ENCODE data around the gene ZNF629.

GRCh38 chr16:30785126-30786106, 1.6 kb downstream of the ZNF629 start:
- TF ChIP-seq RAD21 (IDR thresholded peaks at IDR 0.05; ENCODE audit: low read length) (no peak), POLR2AphosphoS5 (IDR thresholded peaks at IDR 0.05; ENCODE audit: low read depth, low read length) (no peak), CTCF (IDR thresholded peaks at IDR 0.05) (no peak), SMC3 (IDR thresholded peaks at IDR 0.05; ENCODE audit: low read depth, low read length) (no peak), PBX3 (IDR thresholded peaks at IDR 0.05) (no peak), NFIC (IDR thresholded peaks at IDR 0.05; ENCODE audit: borderline replicate concordance) (no peak)

Measured in SK-N-SH (cell line).